ENCODE results near the gene DLL3. TPM values are rescaled to one million over a fixed set of nuclear protein-coding genes. Genes with fewer than 3 reads are reported as not detected.
"Not testable (repeated sequence)": the region's sequence is repeated elsewhere in the genome, so short reads cannot be mapped to it uniquely, and the experiment has no call there.

The DLL3 gene
- total and polyA plus RNA-seq, 10 of the 15 experiments (the other 5 are each of a cell fraction or from before 2014, with no cell fraction given) = 0.18 to 2.0 (median 0.95) TPM

- H3K36me3 ChIP-seq (ENCODE audit: control insufficient read depth in 2 of 2, insufficient read depth in 2 of 2, low read length in 1 of 2) = peaks cover 6 to 22% of the 10 kb centered on the region in 2 experiments
- ChIA-PET CTCF (interaction anchor here (1.5 kb wide), 1 partner anchor 84 kb away, joined by 5 read pairs; the partner anchor contains the start of gene EID2B), POLR2A (interaction anchor here (0.6 to 2.0 kb wide), 7 partner anchors 9 to 114 kb away, joined by 3 to 9 read pairs (median 4); partner anchors contain the start of gene RPS16), SMC1A (ENCODE audit: uncharacterized antibody, unreplicated experiment) (interaction anchor here (1.4 to 1.5 kb wide), 2 partner anchors 9 to 84 kb away, joined by 3 to 6 read pairs; no protein-coding TSS in a partner anchor), RAD21 (ENCODE audit: unreplicated experiment) (interaction anchor here (3.0 kb wide), 1 partner anchor 14 kb away, joined by 7 read pairs; the partner anchor contains the start of gene RPS16)
- intact Hi-C loops (cut with micrococcal nuclease; ENCODE audit: unreplicated experiment) (loop anchor here (5.0 kb wide), 1 partner anchor 48 kb away; the partner anchor contains the start of gene DLL3), in situ Hi-C loops (cut with MboI) (no loop called here)
- no peaks in the 10 kb centered on the region for H3K9me3 ChIP-seq (replicated peaks; ENCODE audit: control insufficient read depth, insufficient read depth, low read length)
- no peaks in the 10 kb centered on the region for H3K27me3 ChIP-seq (replicated peaks in 1 of 2; ENCODE audit: control insufficient read depth in 2 of 2, insufficient read depth in 2 of 2, low read length in 1 of 2)
- peaks cover 85% of the 10 kb centered on the region for H3K79me2 ChIP-seq (ENCODE audit: control insufficient read depth, insufficient read depth, low read length)
- H2AFZ ChIP-seq (ENCODE audit: control insufficient read depth, low read depth, low read length) = no peak overlapping the region
- H3K4me3 ChIP-seq = peak overlapping the region; percentile 64
- H3K9ac ChIP-seq (ENCODE audit: control insufficient read depth, insufficient read depth, low read length) = no peak overlapping the region
- FAIRE-seq (no peak), ATAC-seq (peak; percentile 4), DNase-seq (ENCODE audit: low read depth, low spot score) (no peak)
- WGBS (ENCODE audit: insufficient coverage, insufficient replicate concordance, low lambda C conversion rate, missing lambda C conversion rate) = 21% methylated on average over 8 of the region's 8 CpGs
- no TSS peak for BruUV-seq (replicated peaks)
- H4K20me1 ChIP-seq (ENCODE audit: control insufficient read depth, insufficient read depth) = peaks cover 6% of the 10 kb centered on the region; the same call in 1 of the 2 replicates
- H3K27ac ChIP-seq (ENCODE audit: control insufficient read depth, insufficient read depth) = 0 out of 2 replicates have a peak overlapping the region, but pooled peaks have one; percentile 6
- peak overlapping the region; percentile 60 for H3K4me2 ChIP-seq (ENCODE audit: control insufficient read depth, insufficient read depth)
- peaks cover 28% of the 10 kb centered on the region for H3K4me1 ChIP-seq (ENCODE audit: control insufficient read depth, insufficient read depth, low read length)
- TF ChIP-seq DPF2 (IDR thresholded peaks at IDR 0.05) (no peak), HDGF (IDR thresholded peaks at IDR 0.05) (0 out of 2 replicates have a peak, but pooled peaks have one; percentile 46), NBN (IDR thresholded peaks at IDR 0.05) (0 out of 2 replicates have a peak, but pooled peaks have one; percentile 22)
Measured at GRCh38 chr19:39449116-39449797, 49.5 kb upstream of the DLL3 start.

- in situ Hi-C loops (cut with MboI); ATAC-seq; H2AFZ ChIP-seq (ENCODE audit: control insufficient read depth, low read depth, low read length); H3K4me2 ChIP-seq (ENCODE audit: control insufficient read depth, insufficient read depth); FAIRE-seq; H3K9ac ChIP-seq (ENCODE audit: control insufficient read depth, insufficient read depth, low read length); BruUV-seq (replicated peaks); POLR2A ChIA-PET; SMC1A ChIA-PET (ENCODE audit: uncharacterized antibody, unreplicated experiment); RAD21 ChIA-PET (ENCODE audit: unreplicated experiment); H3K9me3 ChIP-seq (replicated peaks; ENCODE audit: control insufficient read depth, insufficient read depth, low read length); H4K20me1 ChIP-seq (ENCODE audit: control insufficient read depth, insufficient read depth); H3K27ac ChIP-seq (ENCODE audit: control insufficient read depth, insufficient read depth); H3K4me3 ChIP-seq; intact Hi-C loops (cut with micrococcal nuclease; ENCODE audit: unreplicated experiment); H3K27me3 ChIP-seq (replicated peaks in 1 of 2; ENCODE audit: control insufficient read depth in 2 of 2, insufficient read depth in 2 of 2, low read length in 1 of 2); DNase-seq (ENCODE audit: low read depth, low spot score): not testable (repeated sequence)
- Histone ChIP-seq H3K36me3 (ENCODE audit: control insufficient read depth in 2 of 2, insufficient read depth in 2 of 2, low read length in 1 of 2) (peaks cover 6 to 25% of the 10 kb centered on the region in 2 experiments), H3K79me2 (ENCODE audit: control insufficient read depth, insufficient read depth, low read length) (peaks cover 66% of the 10 kb centered on the region), H3K4me1 (ENCODE audit: control insufficient read depth, insufficient read depth, low read length) (peaks cover 28% of the 10 kb centered on the region)
- peak; percentile 83 for TF ChIP-seq ZBTB33 (IDR thresholded peaks at IDR 0.05)
- WGBS (ENCODE audit: insufficient coverage, insufficient replicate concordance, low lambda C conversion rate, missing lambda C conversion rate) = 86% methylated on average over 8 of the region's 8 CpGs
- CTCF ChIA-PET = interaction anchor here (1.7 kb wide), 1 partner anchor 11 kb away, joined by 5 read pairs; no protein-coding TSS in a partner anchor
Measured at GRCh38 chr19:39451257-39451656, 47.5 kb upstream of the DLL3 start.
